Neural cell (in vitro differentiated cells): ENCODE results near the gene METRN. TPM values are rescaled to one million over a fixed set of nuclear protein-coding genes. Genes with fewer than 3 reads are reported as not detected.

ENCODE experiments used
- H2AFZ ChIP-seq: fragments of 200-600, 300-800 bp; sonication (generic), shearing (Covaris generic); 2 replicates; pipeline ENCODE4 v1.6.0; 2014; ENCODE audit warnings: low read depth, mild to moderate bottlenecking, antibody characterized with exemption, low read length, moderate library complexity
- H3F3A ChIP-seq: fragments of 200-600 bp; shearing (Covaris generic); 2 replicates; pipeline ENCODE4 v1.6.1; 2016; ENCODE audit warnings: mild to moderate bottlenecking, moderate library complexity, mixed read lengths, antibody characterized with exemption, low read length; ENCODE audit not compliant: insufficient read depth, poor library complexity, severe bottlenecking
- H3K27ac ChIP-seq: fragments of 200-600, 300-800 bp; sonication (generic), shearing (Covaris generic); 2 replicates; pipeline ENCODE4 v1.5.1; 2014; ENCODE audit warnings: mild to moderate bottlenecking, low read length, moderate library complexity
- H3K27me3 ChIP-seq: fragments of 300-800, 200-600 bp; sonication (generic), shearing (Covaris generic); 2 replicates; pipeline ENCODE4 v1.6.0; 2014; ENCODE audit warnings: mild to moderate bottlenecking, low read depth, low read length, moderate library complexity; ENCODE audit not compliant: insufficient read depth
- H3K36me3 ChIP-seq: fragments of 300-800, 200-600 bp; sonication (generic), shearing (Covaris generic); 2 replicates; pipeline ENCODE4 v1.5.1; 2014; ENCODE audit warnings: mild to moderate bottlenecking, antibody characterized with exemption, low read length, moderate library complexity; ENCODE audit not compliant: insufficient read depth
- H3K4me2 ChIP-seq: fragments of 300-800, 200-600 bp; sonication (generic), shearing (Covaris generic); 2 replicates; pipeline ENCODE4 v1.6.0; 2014; ENCODE audit warnings: mild to moderate bottlenecking, low read length
- H3K4me3 ChIP-seq: fragments of 300-800, 200-600 bp; sonication (generic), shearing (Covaris generic); 2 replicates; pipeline ENCODE4 v1.5.1; 2014; ENCODE audit warnings: mild to moderate bottlenecking, low read length, moderate library complexity
- H3K79me2 ChIP-seq: fragments of 200-600 bp; shearing (Covaris generic); replicated peaks from 2 replicates; pipeline ENCODE4 v1.6.0; 2014; ENCODE audit warnings: mild to moderate bottlenecking, low read length, moderate library complexity; ENCODE audit not compliant: insufficient read depth
- H3K9ac ChIP-seq: fragments of 300-800, 200-600 bp; sonication (generic), shearing (Covaris generic); 2 replicates; pipeline ENCODE4 v1.6.1; 2016; ENCODE audit warnings: mild to moderate bottlenecking, low read length, mixed read lengths
- H3K9me2 ChIP-seq: fragments of 200-600 bp; shearing (Covaris generic); 2 replicates; pipeline ENCODE4 v1.6.1; 2016; ENCODE audit warnings: mild to moderate bottlenecking, low read length, mixed read lengths; ENCODE audit not compliant: insufficient read depth
- H3K9me3 ChIP-seq: fragments of 200-600, 300-800 bp; sonication (generic), shearing (Covaris generic); 2 replicates; pipeline ENCODE4 v1.6.1; 2016; ENCODE audit warnings: mild to moderate bottlenecking, mixed run types, low read length, moderate library complexity, mixed read lengths
- H4K20me1 ChIP-seq: fragments of 200-600 bp; shearing (Covaris generic); 2 replicates; pipeline ENCODE4 v1.6.1; 2016; ENCODE audit warnings: mild to moderate bottlenecking, mixed run types; ENCODE audit not compliant: insufficient read depth
- CTCF ChIP-seq: fragments of 450-650 bp; IDR thresholded peaks from 2 replicates; pipeline ENCODE4 v1.5.1; 2014; ENCODE audit warnings: antibody characterized with exemption, mild to moderate bottlenecking, moderate library complexity; ENCODE audit not compliant: poor library complexity, severe bottlenecking
- EP300 ChIP-seq: fragments of 450-650 bp; conservative IDR thresholded peaks from 2 replicates; pipeline ENCODE4 v1.6.1; 2014; ENCODE audit warnings: antibody characterized with exemption, mild to moderate bottlenecking, moderate library complexity; ENCODE audit not compliant: poor library complexity, severe bottlenecking
- EZH2 ChIP-seq: fragments of 200-600, 300-800 bp; shearing (Covaris generic), sonication (generic); IDR thresholded peaks from 2 replicates; pipeline ENCODE4 v1.6.1; 2014; ENCODE audit warnings: antibody characterized with exemption, low read length, borderline replicate concordance, mild to moderate bottlenecking; ENCODE audit not compliant: insufficient read depth, poor library complexity, severe bottlenecking
- MXI1 ChIP-seq: fragments of 450-650 bp; conservative IDR thresholded peaks from 2 replicates; pipeline ENCODE4 v1.6.1; 2014; ENCODE audit warnings: antibody characterized with exemption, mild to moderate bottlenecking; ENCODE audit not compliant: poor library complexity, severe bottlenecking
- POLR2AphosphoS5 ChIP-seq: IDR thresholded peaks from 2 replicates; pipeline ENCODE4 v1.6.1; 2012
- RAD21 ChIP-seq: fragments of 450-650 bp; conservative IDR thresholded peaks from 2 replicates; pipeline ENCODE4 v1.6.1; 2014; ENCODE audit warnings: antibody characterized with exemption, mild to moderate bottlenecking, moderate library complexity
- REST ChIP-seq: IDR thresholded peaks from 2 replicates; pipeline ENCODE4 v1.6.1; 2012; ENCODE audit warnings: borderline replicate concordance
- SMC3 ChIP-seq: fragments of 450-650 bp; conservative IDR thresholded peaks from 2 replicates; pipeline ENCODE4 v1.6.1; 2014; ENCODE audit warnings: antibody characterized with exemption, mild to moderate bottlenecking, moderate library complexity; ENCODE audit not compliant: poor library complexity
- TAF1 ChIP-seq: IDR thresholded peaks from 2 replicates; pipeline ENCODE4 v1.6.1; 2012; ENCODE audit warnings: low read depth
- polyA plus RNA-seq: library from polyadenylated mRNA; depleted of rRNA; stranded (reverse); fragments of >200 nt; gene quantifications from 2 replicates; pipeline ENCODE4 v1.2.3, GENCODE V29; 2014

The METRN gene
- polyA plus RNA-seq, 1 donor from 2014 or later: 37.6 TPM

- H3K27ac ChIP-seq: no peak overlapping the region
- H3K27me3 ChIP-seq: no peaks in the 10 kb centered on the region
- peaks cover 4% of the 10 kb centered on the region for H3K9me3 ChIP-seq
- no peak overlapping the region for H3K4me2 ChIP-seq
- H3K79me2 ChIP-seq: no peaks in the 10 kb centered on the region
- no peaks in the 10 kb centered on the region for H3F3A ChIP-seq
- H3K36me3 ChIP-seq: no peaks in the 10 kb centered on the region
- H2AFZ ChIP-seq: no peak overlapping the region
- no peak overlapping the region for H3K4me3 ChIP-seq
- H3K9me2 ChIP-seq: no peaks in the 10 kb centered on the region
- TF ChIP-seq RAD21 (no peak), EP300 (no peak), EZH2 (no peak), SMC3 (no peak), MXI1 (no peak)
- H4K20me1 ChIP-seq: no peaks in the 10 kb centered on the region
- H3K9ac ChIP-seq: no peak overlapping the region
These were observed 41.5 kb downstream of the METRN start for GRCh38 chr16:756428-756827.

- Histone ChIP-seq H2AFZ (no peak overlapping the region), H3K9me3 (peaks cover 4% of the 10 kb centered on the region), H3K4me3 (no peak overlapping the region), H3K9ac (no peak overlapping the region), H3F3A (no peaks in the 10 kb centered on the region), H3K9me2 (no peaks in the 10 kb centered on the region), H3K4me2 (no peak overlapping the region), H3K27ac (no peak overlapping the region), H3K27me3 (no peaks in the 10 kb centered on the region), H3K36me3 (no peaks in the 10 kb centered on the region), H4K20me1 (no peaks in the 10 kb centered on the region), H3K79me2 (no peaks in the 10 kb centered on the region)
- TF ChIP-seq SMC3 (no peak), REST (no peak), MXI1 (no peak), CTCF (no peak), TAF1 (no peak), EZH2 (no peak), POLR2AphosphoS5 (no peak), RAD21 (no peak), EP300 (no peak)
These were observed 44.4 kb downstream of the METRN start for GRCh38 chr16:759110-759910.
